GM12801 (cell line): Measurements from ENCODE around the gene SUPT4H1.

Experiments
- CTCF ChIP-seq: IDR thresholded peaks from one replicate; pipeline ENCODE4 v1.5.1; 2011; ENCODE audit warnings: control low read depth; ENCODE audit not compliant: insufficient read length; ENCODE audit errors: extremely low read depth

SUPT4H1 gene

DNA sequence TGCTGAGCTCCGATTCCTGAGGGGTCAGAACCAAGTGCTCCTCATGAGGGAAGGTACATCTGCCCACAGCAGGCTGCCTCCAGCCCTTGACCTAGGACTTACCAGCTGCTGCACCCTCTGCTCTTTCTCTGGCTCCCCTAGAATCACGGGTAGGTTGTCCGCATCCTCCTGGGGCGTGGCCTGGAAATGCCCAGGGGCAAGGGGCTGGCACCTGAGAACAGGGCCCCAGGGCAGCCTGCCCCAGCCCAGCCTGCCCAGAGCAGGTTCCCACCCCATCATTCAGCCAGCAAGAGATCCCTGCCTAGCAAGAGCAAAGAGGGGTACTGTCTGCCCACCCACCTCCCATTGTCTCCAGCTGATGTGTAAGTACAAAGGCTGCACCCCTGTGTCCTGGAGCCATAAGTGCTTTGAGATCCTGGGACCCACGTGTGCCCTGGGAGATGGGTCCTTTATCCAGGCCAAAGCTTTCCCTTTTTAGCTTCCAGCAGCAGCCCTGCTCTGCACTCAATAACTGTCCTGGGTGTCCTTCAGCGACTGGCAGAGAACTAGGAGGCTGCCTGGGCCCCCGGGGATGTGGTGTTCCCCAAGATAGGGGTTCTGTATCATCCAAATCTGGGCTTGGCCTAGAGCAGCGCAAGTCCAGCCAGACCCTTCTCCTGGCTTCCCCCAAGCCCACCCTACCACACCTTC lies 28.5 kb downstream of the SUPT4H1 start:
- no peak for TF ChIP-seq CTCF

- no peak for TF ChIP-seq CTCF
Observed at GRCh38 chr17:58322581-58323185, 29.3 kb downstream of the SUPT4H1 start.

GRCh38 chr17:58321571-58322525 lies 30.2 kb downstream of the SUPT4H1 start:
- no peak for TF ChIP-seq CTCF

GRCh38 chr17:58320570-58321323 lies 31.3 kb downstream of the SUPT4H1 start:
- no peak for TF ChIP-seq CTCF

DNA sequence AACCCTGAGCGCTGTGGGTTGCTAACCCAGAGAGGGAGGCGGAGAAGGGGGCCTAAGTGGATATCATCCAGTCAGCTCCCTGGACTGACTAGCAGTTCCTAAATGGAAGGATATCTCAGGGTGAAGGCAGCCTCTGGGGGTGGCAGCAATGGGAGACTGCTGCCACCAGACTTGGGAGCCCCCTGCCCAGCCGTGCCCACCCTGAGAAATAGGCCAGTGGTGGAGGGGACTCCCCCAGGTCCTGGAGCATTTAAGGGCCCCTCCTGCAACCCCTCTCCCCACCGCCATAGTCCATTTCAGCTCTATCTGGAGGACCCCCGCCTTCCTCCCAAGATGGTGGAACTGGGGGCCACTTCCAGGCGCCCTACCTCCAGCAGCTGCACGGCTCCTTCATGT lies 31.8 kb downstream of the SUPT4H1 start:
- TF ChIP-seq CTCF: no peak

DNA sequence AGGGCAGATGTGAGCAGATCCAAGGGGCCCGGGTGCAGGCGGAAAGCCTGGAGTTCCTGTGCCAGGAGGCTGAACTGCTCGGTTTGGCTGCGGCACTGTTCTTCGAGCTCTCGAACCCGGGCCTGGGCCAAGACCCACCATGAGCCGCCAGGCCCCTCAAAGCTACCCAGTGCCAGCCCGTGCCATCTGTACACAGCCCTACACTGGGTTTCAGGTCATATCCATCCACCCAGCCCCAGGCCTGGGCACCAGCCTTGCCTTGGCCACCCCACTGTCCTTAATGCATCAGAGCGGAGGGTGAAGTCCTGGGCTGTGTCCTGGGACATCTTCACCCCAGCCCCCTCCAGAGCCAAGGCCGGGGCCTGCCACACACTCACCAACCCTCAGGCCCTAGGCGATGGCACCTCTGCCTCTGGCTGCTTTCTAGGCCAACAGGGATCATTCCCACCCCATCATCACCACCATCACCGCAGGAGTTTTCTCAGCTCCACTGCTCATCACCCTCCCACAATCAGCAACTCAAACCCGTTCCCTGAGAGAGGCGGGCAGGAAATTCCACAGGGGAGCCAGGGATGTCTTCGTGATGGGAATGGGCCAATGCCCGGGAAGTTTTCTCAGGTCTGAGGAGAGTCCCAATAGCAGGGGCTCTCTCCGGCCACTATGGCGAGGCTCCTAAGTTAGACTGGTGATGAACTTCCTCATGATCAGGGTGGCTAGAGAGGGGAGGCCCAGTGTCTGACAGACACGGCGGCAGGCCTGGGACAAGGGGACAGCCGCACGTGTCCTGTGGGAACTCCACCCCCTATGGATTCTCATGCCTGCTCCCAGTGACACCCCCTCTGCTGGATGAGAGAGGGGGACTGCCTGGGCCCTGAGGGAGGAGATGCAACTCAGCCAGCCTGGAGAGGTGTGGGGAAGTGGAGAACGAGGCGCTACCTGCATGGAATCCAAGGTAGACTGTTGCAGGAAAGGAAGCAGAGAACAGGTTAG lies 32.5 kb downstream of the SUPT4H1 start:
- TF ChIP-seq CTCF: no peak
